HL-60 (cell line): ENCODE results near the gene KANSL1.

Source experiments
- DNase-seq, 2 experiments: peaks; one replicate each; pipeline ENCODE4 v3.0.0-alpha.2; 2010 to 2020; ENCODE audit warnings: low read depth in 1 of 2, low spot score in 1 of 2
- H3K27ac ChIP-seq: fragments of 250-450 bp; sonication (Bioruptor Pico); replicated peaks from 2 replicates; pipeline ENCODE4 v1.5.1; 2020; ENCODE audit warnings: mild to moderate bottlenecking, moderate library complexity
- H3K27me3 ChIP-seq: fragments of 250-450 bp; sonication (Bioruptor Pico); 2 replicates; pipeline ENCODE4 v1.5.1; 2021; ENCODE audit warnings: mild to moderate bottlenecking, moderate library complexity; ENCODE audit not compliant: insufficient read depth, poor library complexity, severe bottlenecking
- H3K4me3 ChIP-seq: replicated peaks from 2 replicates; pipeline ENCODE4 v1.5.1; 2011; ENCODE audit warnings: mild to moderate bottlenecking, control low read depth, low read length; ENCODE audit not compliant: insufficient read depth
- GABPA ChIP-seq: IDR thresholded peaks from 2 replicates; pipeline ENCODE4 v1.6.1; 2012; ENCODE audit warnings: low read depth
- POLR2AphosphoS5 ChIP-seq: IDR thresholded peaks from 2 replicates; pipeline ENCODE4 v1.6.1; 2012; ENCODE audit warnings: low read depth
- REST ChIP-seq: IDR thresholded peaks from 2 replicates; pipeline ENCODE4 v1.6.1; 2012; ENCODE audit warnings: low read depth; ENCODE audit not compliant: insufficient replicate concordance
- SPI1 ChIP-seq: IDR thresholded peaks from 2 replicates; pipeline ENCODE4 v1.6.1; 2012; ENCODE audit warnings: low read depth, mild to moderate bottlenecking, borderline replicate concordance
- TF ChIP-seq, protein P1 (sequence below): IDR thresholded peaks from one replicate; pipeline ENCODE4 v1.5.1; 2011; ENCODE audit warnings: low read length, control low read depth, inconsistent platforms; ENCODE audit not compliant: insufficient read depth

Gene KANSL1

GRCh38 chr17:46013502-46014165 is 179.6 kb downstream of the KANSL1 start:
- DNase-seq: no peak
- H3K27ac ChIP-seq: no peak overlapping the region
- H3K27me3 ChIP-seq: no peaks in the 10 kb centered on the region
- H3K4me3 ChIP-seq: no peak overlapping the region
- TF ChIP-seq POLR2AphosphoS5: no peak
- no peak for TF ChIP-seq SPI1

GRCh38 chr17:46013127-46013501 is 180.1 kb downstream of the KANSL1 start:
- H3K4me3 ChIP-seq: no peak overlapping the region
- no peak overlapping the region for H3K27ac ChIP-seq
- no peaks in the 10 kb centered on the region for H3K27me3 ChIP-seq
- TF ChIP-seq GABPA (no peak), POLR2AphosphoS5 (no peak), REST (no peak), SPI1 (no peak)
- TF ChIP-seq, protein P1, sequence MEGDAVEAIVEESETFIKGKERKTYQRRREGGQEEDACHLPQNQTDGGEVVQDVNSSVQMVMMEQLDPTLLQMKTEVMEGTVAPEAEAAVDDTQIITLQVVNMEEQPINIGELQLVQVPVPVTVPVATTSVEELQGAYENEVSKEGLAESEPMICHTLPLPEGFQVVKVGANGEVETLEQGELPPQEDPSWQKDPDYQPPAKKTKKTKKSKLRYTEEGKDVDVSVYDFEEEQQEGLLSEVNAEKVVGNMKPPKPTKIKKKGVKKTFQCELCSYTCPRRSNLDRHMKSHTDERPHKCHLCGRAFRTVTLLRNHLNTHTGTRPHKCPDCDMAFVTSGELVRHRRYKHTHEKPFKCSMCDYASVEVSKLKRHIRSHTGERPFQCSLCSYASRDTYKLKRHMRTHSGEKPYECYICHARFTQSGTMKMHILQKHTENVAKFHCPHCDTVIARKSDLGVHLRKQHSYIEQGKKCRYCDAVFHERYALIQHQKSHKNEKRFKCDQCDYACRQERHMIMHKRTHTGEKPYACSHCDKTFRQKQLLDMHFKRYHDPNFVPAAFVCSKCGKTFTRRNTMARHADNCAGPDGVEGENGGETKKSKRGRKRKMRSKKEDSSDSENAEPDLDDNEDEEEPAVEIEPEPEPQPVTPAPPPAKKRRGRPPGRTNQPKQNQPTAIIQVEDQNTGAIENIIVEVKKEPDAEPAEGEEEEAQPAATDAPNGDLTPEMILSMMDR: no peak
- DNase-seq: no peak

- no peak overlapping the region for H3K4me3 ChIP-seq
- no peak for DNase-seq
- no peaks in the 10 kb centered on the region for H3K27me3 ChIP-seq
- no peak overlapping the region for H3K27ac ChIP-seq
- TF ChIP-seq, protein P1: no peak
- TF ChIP-seq REST: no peak
- TF ChIP-seq POLR2AphosphoS5: no peak
- TF ChIP-seq SPI1: no peak
- TF ChIP-seq GABPA: no peak
Observed at GRCh38 chr17:46012506-46013079, 180.6 kb downstream of the KANSL1 start.

GRCh38 chr17:46011711-46012505 is 181.3 kb downstream of the KANSL1 start:
- no peak for TF ChIP-seq GABPA
- TF ChIP-seq, protein P1: no peak
- TF ChIP-seq POLR2AphosphoS5: no peak
- TF ChIP-seq REST: no peak
- TF ChIP-seq SPI1: no peak

More at GRCh38 chr17:46011711-46012505, 181.3 kb downstream of the KANSL1 start:
- Histone ChIP-seq H3K27me3 (no peaks in the 10 kb centered on the region), H3K27ac (no peak overlapping the region), H3K4me3 (no peak overlapping the region)
- DNase-seq: no peak
